Activated naive CD4-positive, alpha-beta T cell treated with anti-CD3 and anti-CD28 coated beads, Interleukin-2, amount 50 U/mL, for 24 hours (primary cell): ENCODE measurements around the gene CAMK2A.

ENCODE experiments used
- H3K27ac Mint-ChIP-seq: one replicate; pipeline ENCODE4 v1.8.0; 2021; ENCODE audit warnings: mild to moderate bottlenecking, mixed read lengths
- H3K27me3 Mint-ChIP-seq: one replicate; pipeline ENCODE4 v1.8.0; 2021; ENCODE audit warnings: mixed read lengths
- H3K36me3 Mint-ChIP-seq: one replicate; pipeline ENCODE4 v1.8.0; 2021; ENCODE audit warnings: mixed read lengths
- H3K4me1 Mint-ChIP-seq: one replicate; pipeline ENCODE4 v1.8.0; 2021; ENCODE audit warnings: mixed read lengths
- H3K4me3 Mint-ChIP-seq: one replicate; pipeline ENCODE4 v1.8.0; 2021; ENCODE audit warnings: mild to moderate bottlenecking, mixed read lengths
- H3K9me3 Mint-ChIP-seq: one replicate; pipeline ENCODE4 v1.8.0; 2021; ENCODE audit warnings: mixed read lengths

CAMK2A gene

DNA sequence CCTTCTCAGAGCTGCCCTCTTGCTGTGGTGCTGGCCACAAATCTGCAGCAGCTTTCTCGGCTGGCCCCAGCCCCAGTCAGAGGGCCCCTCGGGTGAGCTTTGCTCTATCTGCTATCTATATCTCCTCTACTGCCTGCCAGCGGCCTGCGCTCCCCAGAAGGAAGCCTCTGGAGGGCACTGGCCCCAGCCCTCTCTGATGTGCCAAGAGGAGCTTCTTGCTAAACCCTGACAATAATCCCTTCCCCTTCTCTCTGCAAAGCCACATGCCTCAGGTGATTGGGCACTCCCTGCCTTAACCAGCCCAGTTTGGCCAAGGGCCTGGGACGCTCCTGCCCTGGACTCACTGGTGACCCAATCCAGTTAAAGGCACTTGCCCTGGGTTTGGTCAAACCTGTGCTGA, 42.7 kb downstream of the CAMK2A start:
- Mint-ChIP-seq H3K4me1 (no peaks in the 10 kb centered on the region), H3K4me3 (no peak overlapping the region), H3K36me3 (no peaks in the 10 kb centered on the region), H3K27me3 (no peaks in the 10 kb centered on the region), H3K9me3 (no peaks in the 10 kb centered on the region), H3K27ac (no peak overlapping the region)

- Mint-ChIP-seq H3K27ac (no peak overlapping the region), H3K36me3 (no peaks in the 10 kb centered on the region), H3K4me1 (no peaks in the 10 kb centered on the region), H3K9me3 (no peaks in the 10 kb centered on the region), H3K4me3 (no peak overlapping the region), H3K27me3 (no peaks in the 10 kb centered on the region)
Measured at GRCh38 chr5:150246429-150246828, 43.1 kb downstream of the CAMK2A start.

DNA sequence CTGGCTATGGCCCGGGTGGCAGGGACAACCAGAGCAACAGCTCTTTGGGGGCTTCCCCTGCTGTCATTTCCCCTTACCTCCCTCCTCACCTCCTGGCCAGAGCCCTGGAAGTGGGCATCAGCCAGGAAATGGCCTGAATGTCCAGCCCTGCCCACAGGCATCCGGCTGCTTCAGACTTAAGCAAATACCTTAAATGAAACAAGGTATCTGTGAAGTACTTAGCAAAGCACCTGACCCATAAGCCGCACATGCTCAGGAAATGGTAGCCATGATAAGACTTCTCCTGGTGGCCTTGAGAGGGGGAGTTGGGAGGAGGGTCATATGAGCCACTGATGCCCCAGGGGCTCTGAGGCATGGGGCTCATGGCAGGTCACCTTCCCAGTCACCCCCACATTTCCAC, 43.8 kb downstream of the CAMK2A start:
- H3K4me3 Mint-ChIP-seq, result no peak overlapping the region
- H3K27ac Mint-ChIP-seq, result no peak overlapping the region
- H3K36me3 Mint-ChIP-seq, result no peaks in the 10 kb centered on the region
- no peaks in the 10 kb centered on the region for H3K9me3 Mint-ChIP-seq
- no peaks in the 10 kb centered on the region for H3K27me3 Mint-ChIP-seq
- H3K4me1 Mint-ChIP-seq, result no peaks in the 10 kb centered on the region

DNA sequence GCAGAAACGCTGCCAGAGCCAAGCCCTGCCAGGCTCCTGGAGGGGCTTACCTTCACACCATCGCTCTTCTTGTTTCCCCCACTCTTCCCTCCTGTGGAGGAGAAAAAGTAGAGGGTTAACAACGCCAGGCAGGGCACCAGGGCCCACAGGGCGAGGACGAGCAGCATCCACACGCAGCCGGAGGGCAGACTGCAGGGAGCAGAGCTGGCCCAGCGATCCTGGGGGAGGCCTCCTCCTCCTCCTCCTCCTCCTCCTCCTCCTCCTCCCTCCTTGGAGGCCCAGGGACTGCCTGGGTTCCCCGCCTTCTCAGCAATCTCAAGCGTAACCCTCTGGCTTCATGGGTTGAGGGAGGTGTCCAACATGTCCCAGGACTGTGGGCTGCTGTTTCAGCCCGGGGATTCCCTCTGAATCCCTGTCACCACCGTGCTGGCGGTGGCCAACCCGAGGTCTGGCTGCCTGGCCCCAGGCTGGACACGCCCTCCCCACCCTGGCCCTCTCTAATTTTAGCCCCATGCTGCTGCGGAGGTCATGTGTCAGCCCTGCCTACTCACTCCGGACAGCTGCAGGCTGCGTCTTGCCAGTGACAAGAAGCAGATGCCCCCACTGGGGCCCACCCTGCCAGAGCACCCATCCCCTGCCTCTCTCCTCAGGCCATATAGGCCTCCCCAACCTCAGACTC, 44.3 kb downstream of the CAMK2A start:
- Mint-ChIP-seq H3K36me3 (no peaks in the 10 kb centered on the region), H3K27ac (no peak overlapping the region), H3K4me3 (no peak overlapping the region), H3K4me1 (no peaks in the 10 kb centered on the region), H3K9me3 (no peaks in the 10 kb centered on the region), H3K27me3 (no peaks in the 10 kb centered on the region)

GRCh38 chr5:150244209-150244608, 45.4 kb downstream of the CAMK2A start:
- H3K4me1 Mint-ChIP-seq, result no peaks in the 10 kb centered on the region
- H3K27ac Mint-ChIP-seq, result no peak overlapping the region
- H3K9me3 Mint-ChIP-seq, result no peaks in the 10 kb centered on the region
- no peaks in the 10 kb centered on the region for H3K27me3 Mint-ChIP-seq
- H3K4me3 Mint-ChIP-seq, result no peak overlapping the region
- H3K36me3 Mint-ChIP-seq, result no peaks in the 10 kb centered on the region

DNA sequence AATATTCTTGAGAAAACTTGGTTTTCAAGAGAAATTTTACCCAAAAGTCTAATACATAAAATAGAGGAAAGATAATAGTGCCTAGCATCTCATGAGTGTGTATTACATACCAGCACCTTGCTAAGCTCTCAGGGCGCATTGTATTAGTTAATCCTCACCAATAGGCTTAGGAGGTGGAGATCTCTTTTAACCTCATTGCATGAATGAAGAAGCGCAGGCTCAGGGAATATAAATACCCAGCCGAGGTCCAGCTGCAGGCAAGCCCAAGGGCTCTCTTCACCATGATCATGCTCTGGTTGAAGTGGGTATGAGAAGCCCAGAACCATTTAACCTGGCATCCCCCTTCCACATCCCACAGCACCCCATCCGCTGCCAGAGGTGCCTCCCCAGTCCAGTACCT, 46.0 kb downstream of the CAMK2A start:
- Mint-ChIP-seq H3K4me3 (no peak overlapping the region), H3K27me3 (no peaks in the 10 kb centered on the region), H3K9me3 (no peaks in the 10 kb centered on the region), H3K27ac (no peak overlapping the region), H3K36me3 (no peaks in the 10 kb centered on the region), H3K4me1 (no peaks in the 10 kb centered on the region)

GRCh38 chr5:150242251-150242894, 47.2 kb downstream of the CAMK2A start:
- Mint-ChIP-seq H3K9me3 (no peaks in the 10 kb centered on the region), H3K4me1 (no peaks in the 10 kb centered on the region), H3K36me3 (no peaks in the 10 kb centered on the region), H3K27ac (no peak overlapping the region), H3K4me3 (no peak overlapping the region), H3K27me3 (no peaks in the 10 kb centered on the region)

GRCh38 chr5:150241298-150242160, 48.0 kb downstream of the CAMK2A start:
- H3K4me3 Mint-ChIP-seq, result no peak overlapping the region
- H3K36me3 Mint-ChIP-seq, result no peaks in the 10 kb centered on the region
- H3K9me3 Mint-ChIP-seq, result no peaks in the 10 kb centered on the region
- H3K27ac Mint-ChIP-seq, result no peak overlapping the region
- no peaks in the 10 kb centered on the region for H3K27me3 Mint-ChIP-seq
- no peaks in the 10 kb centered on the region for H3K4me1 Mint-ChIP-seq

DNA sequence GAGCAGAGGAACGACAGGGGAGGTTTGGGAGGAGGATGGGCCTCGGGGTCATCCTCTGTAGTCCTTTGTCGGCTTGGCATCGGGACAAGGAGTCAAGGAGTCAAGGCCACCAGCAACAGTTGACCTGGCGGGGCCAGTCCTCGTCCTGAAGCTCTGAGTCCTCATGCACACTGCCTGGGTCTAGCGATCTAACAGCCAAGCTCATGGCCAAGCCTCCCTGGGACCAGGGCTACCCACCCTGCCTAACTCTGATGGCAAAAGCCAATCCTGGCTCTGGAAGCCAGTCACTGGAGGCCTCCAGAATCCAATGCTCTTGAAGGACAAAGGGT, 49.8 kb downstream of the CAMK2A start:
- Mint-ChIP-seq H3K36me3 (no peaks in the 10 kb centered on the region), H3K4me3 (no peak overlapping the region), H3K9me3 (no peaks in the 10 kb centered on the region), H3K27me3 (no peaks in the 10 kb centered on the region), H3K4me1 (no peaks in the 10 kb centered on the region), H3K27ac (no peak overlapping the region)

GRCh38 chr5:150239099-150239793, 50.3 kb downstream of the CAMK2A start:
- H3K27me3 Mint-ChIP-seq, result no peaks in the 10 kb centered on the region
- H3K4me1 Mint-ChIP-seq, result no peaks in the 10 kb centered on the region
- no peak overlapping the region for H3K27ac Mint-ChIP-seq
- H3K9me3 Mint-ChIP-seq, result no peaks in the 10 kb centered on the region
- no peak overlapping the region for H3K4me3 Mint-ChIP-seq
- no peaks in the 10 kb centered on the region for H3K36me3 Mint-ChIP-seq

DNA sequence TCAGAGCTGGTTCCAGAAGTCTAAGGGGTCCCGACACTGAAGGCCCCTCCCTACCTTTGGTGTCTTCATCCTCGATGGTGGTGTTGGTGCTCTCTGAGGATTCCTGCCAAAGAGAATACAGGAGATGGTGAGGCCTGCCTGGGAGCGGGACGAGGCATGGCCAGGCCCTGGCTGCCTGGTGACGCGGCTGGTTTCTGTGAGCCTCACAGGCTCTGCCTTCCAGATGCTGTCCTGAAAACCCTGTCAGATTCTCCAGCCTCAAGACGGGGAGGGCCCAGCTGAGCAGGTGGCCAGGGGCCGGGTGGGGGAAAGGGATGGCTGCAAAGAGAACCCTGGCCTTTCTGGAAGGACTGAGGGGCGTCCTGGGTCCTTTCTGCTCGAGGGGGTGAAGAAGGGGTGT, 50.9 kb downstream of the CAMK2A start:
- no peak overlapping the region for H3K27ac Mint-ChIP-seq
- no peaks in the 10 kb centered on the region for H3K9me3 Mint-ChIP-seq
- H3K4me1 Mint-ChIP-seq, result no peaks in the 10 kb centered on the region
- H3K27me3 Mint-ChIP-seq, result no peaks in the 10 kb centered on the region
- H3K4me3 Mint-ChIP-seq, result no peak overlapping the region
- H3K36me3 Mint-ChIP-seq, result no peaks in the 10 kb centered on the region

- no peaks in the 10 kb centered on the region for H3K4me1 Mint-ChIP-seq
- no peak overlapping the region for H3K27ac Mint-ChIP-seq
- no peaks in the 10 kb centered on the region for H3K9me3 Mint-ChIP-seq
- no peak overlapping the region for H3K4me3 Mint-ChIP-seq
- H3K36me3 Mint-ChIP-seq, result no peaks in the 10 kb centered on the region
- no peaks in the 10 kb centered on the region for H3K27me3 Mint-ChIP-seq
Measured at GRCh38 chr5:150236981-150237754, 52.4 kb downstream of the CAMK2A start.

DNA sequence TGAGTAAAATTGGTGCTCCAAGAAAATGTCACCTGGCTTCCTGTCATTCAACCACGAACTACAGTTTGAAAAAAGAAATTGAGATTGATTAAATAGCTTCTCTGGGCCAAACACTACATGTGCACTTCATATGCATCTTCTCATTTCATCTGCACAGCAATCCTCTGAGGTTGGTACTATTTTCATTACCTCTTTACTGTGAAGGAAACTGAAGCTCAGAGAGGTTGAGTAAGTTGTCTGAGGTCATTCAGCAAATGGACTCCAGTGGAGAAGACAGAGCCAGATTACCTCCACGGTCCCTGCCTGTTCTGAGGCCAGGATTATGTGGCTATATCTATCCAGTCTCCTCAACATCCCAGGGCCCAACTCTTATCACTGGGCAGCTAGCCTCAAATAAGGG, 53.3 kb downstream of the CAMK2A start:
- Mint-ChIP-seq H3K4me1 (no peaks in the 10 kb centered on the region), H3K9me3 (no peaks in the 10 kb centered on the region), H3K4me3 (no peak overlapping the region), H3K27ac (no peak overlapping the region), H3K36me3 (no peaks in the 10 kb centered on the region), H3K27me3 (no peaks in the 10 kb centered on the region)

GRCh38 chr5:150235500-150235854, 54.1 kb downstream of the CAMK2A start:
- no peaks in the 10 kb centered on the region for H3K27me3 Mint-ChIP-seq
- H3K9me3 Mint-ChIP-seq, result no peaks in the 10 kb centered on the region
- H3K27ac Mint-ChIP-seq, result no peak overlapping the region
- no peak overlapping the region for H3K4me3 Mint-ChIP-seq
- no peaks in the 10 kb centered on the region for H3K36me3 Mint-ChIP-seq
- H3K4me1 Mint-ChIP-seq, result no peaks in the 10 kb centered on the region
